CD4-positive, alpha-beta T cell (primary cell): ENCODE data around the gene TPO. TPM values are rescaled to one million over a fixed set of nuclear protein-coding genes. Genes with fewer than 3 reads are reported as not detected.

Experiments
- ATAC-seq: fragments of 200-7000 bp; cut with Tn5 transposase; one replicate; pipeline ENCODE4 v1.10.0; 2022; ENCODE audit warnings: mild to moderate bottlenecking; ENCODE audit not compliant: poor library complexity
- CTCF ChIA-PET: fragments of 350-600 bp; sonication (Branson Sonifier 250); formaldehyde crosslinking; loops from one replicate; lab custom pipeline; 2021; ENCODE audit warnings: antibody characterized with exemption, inconsistent platforms; lab: Charles Lee
- POLR2A ChIA-PET: fragments of 350-600 bp; sonication (Branson Sonifier 250); formaldehyde crosslinking; loops from one replicate; lab custom pipeline; 2021; ENCODE audit warnings: antibody characterized with exemption, inconsistent platforms; lab: Charles Lee
- DNase-seq, 14 experiments: peaks; one replicate each; pipeline ENCODE4 v3.0.0-alpha.2; 2013 to 2020; ENCODE audit warnings: mixed read lengths in 2 of 14
- H3K27ac ChIP-seq, 2 donors: one replicate each; pipeline versions ENCODE4 v1.5.1 to v1.7.0; 2013; ENCODE audit warnings: low read length in 2 of 2, low read depth in 1 of 2, mild to moderate bottlenecking in 1 of 2
- H3K27me3 ChIP-seq, 2 experiments: 1 replicate in 1 of 2; 2 replicates in 1 of 2; pipeline versions ENCODE4 v1.6.1 to v1.7.0; 2013; ENCODE audit warnings: low read length in 2 of 2, control low read depth in 1 of 2, mild to moderate bottlenecking in 1 of 2, moderate library complexity in 1 of 2; ENCODE audit not compliant: insufficient read depth in 2 of 2, control insufficient read depth in 1 of 2
- H3K36me3 ChIP-seq: one replicate; pipeline ENCODE4 v1.6.1; 2013; ENCODE audit warnings: low read length, control low read depth; ENCODE audit not compliant: insufficient read depth
- H3K4me1 ChIP-seq: one replicate; pipeline ENCODE4 v1.6.1; 2013; ENCODE audit warnings: low read length, control low read depth; ENCODE audit not compliant: insufficient read depth
- H3K4me3 ChIP-seq: one replicate; pipeline ENCODE4 v1.5.1; 2013; ENCODE audit warnings: mild to moderate bottlenecking, low read length, moderate library complexity
- H3K9me3 ChIP-seq, 2 experiments: 1 replicate in 1 of 2; 2 replicates in 1 of 2; pipeline versions ENCODE4 v1.6.1 to v1.7.0; 2013; ENCODE audit warnings: low read length in 2 of 2, mild to moderate bottlenecking in 2 of 2, control low read depth in 1 of 2, moderate library complexity in 1 of 2; ENCODE audit not compliant: control insufficient read depth in 1 of 2, insufficient read depth in 1 of 2
- H3K27ac Mint-ChIP-seq: one replicate; pipeline ENCODE4 v1.8.0; 2020; ENCODE audit warnings: mixed read lengths
- H3K27me3 Mint-ChIP-seq: one replicate; pipeline ENCODE4 v1.8.0; 2021; ENCODE audit warnings: mixed read lengths
- H3K36me3 Mint-ChIP-seq: one replicate; pipeline ENCODE4 v1.8.0; 2021; ENCODE audit warnings: low read depth, mixed read lengths
- H3K4me1 Mint-ChIP-seq: one replicate; pipeline ENCODE4 v1.8.0; 2021; ENCODE audit warnings: low read depth, mixed read lengths
- H3K4me3 Mint-ChIP-seq: one replicate; pipeline ENCODE4 v1.8.0; 2020; ENCODE audit warnings: mild to moderate bottlenecking, mixed read lengths
- H3K9me3 Mint-ChIP-seq: one replicate; pipeline ENCODE4 v1.8.0; 2020; ENCODE audit warnings: mixed read lengths
- CTCF ChIP-seq: fragments of 200-600 bp; IDR thresholded peaks from one replicate; pipeline ENCODE4 v1.8.0; 2022; ENCODE audit warnings: antibody characterized with exemption, mild to moderate bottlenecking
- intact Hi-C, 2 experiments: fragments of 100-400 bp; cut with DNase I in 1 of 2; cut with micrococcal nuclease in 1 of 2; formaldehyde crosslinking; loops; one replicate each; pipeline versions ENCODE4 v1.15.1 to v1.9.0; 2023 to 2025; cut with DNase I, micrococcal nuclease
- total RNA-seq, 174 experiments: library from RNA in 2 of 174; stranded (reverse) in 2 of 174; gene quantifications; one replicate each; pipeline ENCODE4 v1.2.3 and lab custom pipeline; 2021 to 2026

Gene TPO
- total RNA-seq, 2 experiments from 2014 or later: 0.27 TPM; not detected in 1

GRCh38 chr2:1431886-1432400 lies 18.7 kb downstream of the TPO start:
- Histone ChIP-seq H3K9me3 (peaks cover 0 to 3% of the 10 kb centered on the region in 2 experiments), H3K4me3 (no peak overlapping the region), H3K27me3 (no peaks in the 10 kb centered on the region), H3K36me3 (no peaks in the 10 kb centered on the region), H3K4me1 (no peaks in the 10 kb centered on the region), H3K27ac (no peak overlapping the region)
- no peak overlapping the region for H3K4me3 Mint-ChIP-seq
- intact Hi-C loops: no loop called here
- ChIA-PET POLR2A (no interaction called here), CTCF (no interaction called here)
- no peaks in the 10 kb centered on the region for H3K4me1 Mint-ChIP-seq
- DNase-seq (no peak), ATAC-seq (no peak)
- H3K36me3 Mint-ChIP-seq: no peaks in the 10 kb centered on the region
- no peak overlapping the region for H3K27ac Mint-ChIP-seq
- H3K9me3 Mint-ChIP-seq: no peaks in the 10 kb centered on the region
- no peak for TF ChIP-seq CTCF
- H3K27me3 Mint-ChIP-seq: no peaks in the 10 kb centered on the region

GRCh38 chr2:1432726-1433125 lies 19.5 kb downstream of the TPO start:
- no peak overlapping the region for H3K4me3 ChIP-seq
- H3K4me1 ChIP-seq: no peaks in the 10 kb centered on the region
- H3K27me3 Mint-ChIP-seq: no peaks in the 10 kb centered on the region
- H3K4me1 Mint-ChIP-seq: no peaks in the 10 kb centered on the region
- intact Hi-C loops: no loop called here
- DNase-seq (no peak), ATAC-seq (no peak)
- H3K27me3 ChIP-seq: no peaks in the 10 kb centered on the region
- H3K36me3 ChIP-seq: no peaks in the 10 kb centered on the region
- ChIA-PET POLR2A (no interaction called here), CTCF (no interaction called here)
- peaks cover 0 to 3% of the 10 kb centered on the region in 2 experiments for H3K9me3 ChIP-seq
- H3K4me3 Mint-ChIP-seq: no peak overlapping the region
- no peak overlapping the region for H3K27ac Mint-ChIP-seq
- TF ChIP-seq CTCF: no peak
- H3K9me3 Mint-ChIP-seq: no peaks in the 10 kb centered on the region
- no peak overlapping the region for H3K27ac ChIP-seq
- H3K36me3 Mint-ChIP-seq: no peaks in the 10 kb centered on the region

- POLR2A ChIA-PET: no interaction called here
- CTCF ChIA-PET: no interaction called here
Observed at GRCh38 chr2:1436369-1436768, 23.1 kb downstream of the TPO start.

More at GRCh38 chr2:1436369-1436768, 23.1 kb downstream of the TPO start:
- H3K9me3 ChIP-seq: no peaks in the 10 kb centered on the region
- DNase-seq: no peak
- H3K4me1 Mint-ChIP-seq: no peaks in the 10 kb centered on the region
- no peak for TF ChIP-seq CTCF
- H3K4me3 Mint-ChIP-seq: no peak overlapping the region
- H3K27ac Mint-ChIP-seq: no peak overlapping the region
- H3K27me3 ChIP-seq: no peaks in the 10 kb centered on the region
- no peaks in the 10 kb centered on the region for H3K4me1 ChIP-seq
- no peaks in the 10 kb centered on the region for H3K9me3 Mint-ChIP-seq
- H3K4me3 ChIP-seq: no peak overlapping the region
- H3K27ac ChIP-seq: no peak overlapping the region
- no peaks in the 10 kb centered on the region for H3K36me3 ChIP-seq
- H3K27me3 Mint-ChIP-seq: no peaks in the 10 kb centered on the region
- no peaks in the 10 kb centered on the region for H3K36me3 Mint-ChIP-seq
- no peak for ATAC-seq
- intact Hi-C loops: no loop called here
